ENCODE data around the gene LIAS. TPM values are rescaled to one million over a fixed set of nuclear protein-coding genes. Genes with fewer than 3 reads are reported as not detected.
"Not testable (repeated sequence)": the region's sequence is repeated elsewhere in the genome, so short reads cannot be mapped to it uniquely, and the experiment has no call there.

LIAS gene
- total RNA-seq, result 29.5 TPM
- long read RNA-seq, full-length matches to known transcripts, result 6 of 6 reads
- long read RNA-seq, partial matches to known transcripts, result 0 of 6 reads
- long read RNA-seq, other reads (novel, unspliced or antisense), result 0 of 6 reads

DNA sequence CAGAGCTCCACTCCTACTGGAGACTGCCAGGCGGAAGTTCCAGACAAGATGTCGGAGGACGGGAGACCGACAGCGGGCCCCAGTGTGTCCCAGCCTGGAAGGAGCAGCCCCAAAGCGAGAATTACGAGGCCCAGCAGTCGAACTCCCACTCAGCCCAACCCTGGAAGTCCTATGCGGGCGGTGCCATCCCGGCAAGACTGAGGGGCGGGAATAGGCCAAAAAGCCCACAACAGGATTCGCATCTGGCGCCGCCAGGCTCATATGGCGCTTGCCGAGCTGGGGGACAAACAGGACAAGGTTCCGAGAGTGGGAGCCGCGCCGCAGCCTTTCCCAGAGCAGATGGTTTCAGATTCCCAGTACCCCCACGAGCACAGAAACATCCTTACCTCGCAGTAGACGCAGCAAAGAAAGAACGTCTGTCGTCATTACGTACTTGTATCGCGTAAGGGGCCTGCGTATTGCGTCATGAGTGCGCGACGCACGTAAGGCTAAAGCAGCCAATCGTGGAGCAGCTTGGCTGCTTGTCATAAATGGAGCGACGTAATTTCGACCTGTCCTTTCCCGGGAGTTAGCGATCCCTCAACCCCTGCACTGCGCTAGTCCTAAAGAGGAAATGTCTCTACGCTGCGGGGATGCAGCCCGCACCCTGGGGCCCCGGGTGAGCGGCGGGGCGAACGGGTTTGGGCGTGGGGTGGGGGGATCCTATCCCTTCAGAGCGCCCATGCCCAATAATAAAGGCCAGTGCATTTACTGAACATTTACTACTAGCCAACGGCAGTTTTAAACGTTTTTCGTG lies at the start of gene LIAS, which contains the start of gene RPL9:
TSS of gene LIAS (plus strand) at position 552 of the 796 bp plus-strand sequence. CDS start at position 614, 62 bp downstream.
TSS of gene RPL9 (minus strand) at position 418 of the 796 bp plus-strand sequence. CDS start 483 bp downstream, outside the sequence.
- ATAC-seq, result peak; percentile 97
- intact Hi-C loops (cut with DNase I), result loop anchor here (2.0 to 5.0 kb wide), 4 partner anchors 69 to 599 kb away; partner anchors contain the start of genes N4BP2, PDS5A, SMIM14 and UGDH

DNA sequence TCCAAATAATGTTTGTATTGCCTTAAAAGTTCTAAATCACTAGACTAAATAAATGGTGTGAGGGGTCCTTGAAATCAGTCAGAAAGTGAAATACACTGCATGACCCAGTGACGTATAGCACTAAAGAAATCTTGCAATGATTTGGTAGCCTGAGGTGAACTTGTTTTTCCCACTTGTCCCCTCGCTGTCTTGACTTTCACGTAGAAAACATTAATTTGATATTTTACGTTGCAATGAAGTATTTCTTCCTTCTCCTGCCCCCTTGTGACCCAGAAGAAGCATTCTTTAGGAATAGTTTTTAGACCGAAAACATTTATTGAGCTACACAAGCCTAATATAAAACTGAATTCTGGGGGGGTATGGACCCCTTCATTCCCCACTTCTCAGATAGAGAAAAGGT lies 48.4 kb upstream of the LIAS start:
- DNase-seq (ENCODE audit: missing footprints), result no peak
- ATAC-seq, result no peak
- intact Hi-C loops (cut with DNase I), result no loop called here

More for the DNA sequence above, at the start of gene LIAS, which contains the start of gene RPL9:
- DNase-seq (ENCODE audit: missing footprints), result peak; percentile 97

- DNase-seq (ENCODE audit: missing footprints); ATAC-seq; intact Hi-C loops (cut with DNase I): not testable (repeated sequence)
Measured at GRCh38 chr4:39411561-39411960, 47.3 kb upstream of the LIAS start.

GRCh38 chr4:39415678-39416283 lies 43.1 kb upstream of the LIAS start:
- ATAC-seq, result no peak
- intact Hi-C loops (cut with DNase I), result no loop called here

GRCh38 chr4:39422247-39422646 lies 36.6 kb upstream of the LIAS start:
- ATAC-seq (no peak), DNase-seq (ENCODE audit: missing footprints) (no peak)
- intact Hi-C loops (cut with DNase I), result no loop called here

More at GRCh38 chr4:39415678-39416283, 43.1 kb upstream of the LIAS start:
- no peak for DNase-seq (ENCODE audit: missing footprints)

- ATAC-seq; intact Hi-C loops (cut with DNase I); DNase-seq (ENCODE audit: missing footprints): not testable (repeated sequence)
Measured at GRCh38 chr4:39425297-39425696, 33.6 kb upstream of the LIAS start.

DNA sequence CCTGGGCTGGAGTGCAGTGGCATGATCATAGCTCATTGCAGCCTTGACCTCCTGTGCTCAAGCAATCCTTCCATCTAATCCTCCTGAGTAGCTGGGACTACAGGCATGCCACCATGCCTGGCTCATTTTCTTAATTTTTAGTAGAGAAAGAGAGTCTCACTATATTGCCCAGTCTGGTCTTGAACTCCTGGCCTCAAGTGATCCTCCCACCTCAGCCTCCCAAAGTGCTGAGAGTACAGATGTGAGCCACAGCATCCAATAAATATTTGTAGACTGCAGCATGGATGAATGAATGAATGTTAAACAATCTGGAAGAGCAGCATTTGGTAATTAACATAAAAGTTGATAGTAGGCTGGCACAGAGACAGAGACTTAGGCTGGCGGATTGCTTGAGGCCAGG lies 32.1 kb upstream of the LIAS start:
- ATAC-seq, result no peak
- intact Hi-C loops (cut with DNase I), result no loop called here

GRCh38 chr4:39427520-39428114 lies 31.2 kb upstream of the LIAS start:
- ATAC-seq (no peak), DNase-seq (ENCODE audit: missing footprints) (no peak)
- intact Hi-C loops (cut with DNase I), result no loop called here

More for the DNA sequence above, 32.1 kb upstream of the LIAS start:
- DNase-seq (ENCODE audit: missing footprints), result no peak

- intact Hi-C loops (cut with DNase I), result no loop called here
Measured at GRCh38 chr4:39429476-39430334, 29.2 kb upstream of the LIAS start.

GRCh38 chr4:39433878-39434492 lies 24.9 kb upstream of the LIAS start:
- intact Hi-C loops (cut with DNase I), result no loop called here
- no peak for DNase-seq (ENCODE audit: missing footprints)
- no peak for ATAC-seq

More at GRCh38 chr4:39429476-39430334, 29.2 kb upstream of the LIAS start:
- DNase-seq (ENCODE audit: missing footprints), result no peak
- ATAC-seq, result no peak

GRCh38 chr4:39435659-39436563 lies 22.9 kb upstream of the LIAS start:
- DNase-seq (ENCODE audit: missing footprints), result no peak
- ATAC-seq, result no peak
- intact Hi-C loops (cut with DNase I), result no loop called here

- intact Hi-C loops (cut with DNase I), result no loop called here
- ATAC-seq, result no peak
- DNase-seq (ENCODE audit: missing footprints), result no peak
Measured at GRCh38 chr4:39441593-39441992, 17.3 kb upstream of the LIAS start.

DNA sequence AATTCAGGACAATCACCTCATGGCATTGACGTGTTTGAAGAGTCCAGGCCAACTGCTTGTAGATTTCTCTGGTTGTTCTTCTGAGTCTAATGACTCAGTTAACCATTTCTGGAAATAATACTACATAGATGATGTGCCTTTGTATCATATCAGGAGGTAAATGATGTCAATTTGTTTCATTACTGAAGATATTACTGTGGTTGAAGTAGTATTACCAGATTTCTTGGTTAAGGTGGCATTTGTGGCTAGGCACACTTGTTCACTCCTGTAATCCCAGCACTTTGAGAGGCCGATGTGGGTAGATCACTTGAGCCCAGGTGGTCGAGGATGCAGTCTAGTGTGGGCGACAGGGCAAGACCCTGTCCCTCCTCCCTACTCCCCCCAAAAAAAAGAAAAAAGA lies 15.9 kb upstream of the LIAS start:
- intact Hi-C loops (cut with DNase I), result no loop called here
- no peak for ATAC-seq
- DNase-seq (ENCODE audit: missing footprints), result no peak

- DNase-seq (ENCODE audit: missing footprints) (no peak), ATAC-seq (no peak)
- intact Hi-C loops (cut with DNase I), result no loop called here
Measured at GRCh38 chr4:39446483-39446841, 12.4 kb upstream of the LIAS start.

- peak; percentile 77 for DNase-seq (ENCODE audit: missing footprints)
- intact Hi-C loops (cut with DNase I), result no loop called here
- peak; percentile 73 for ATAC-seq
Measured at GRCh38 chr4:39446842-39447573, 11.8 kb upstream of the LIAS start.

- no peak for ATAC-seq
- DNase-seq (ENCODE audit: missing footprints), result no peak
- intact Hi-C loops (cut with DNase I), result no loop called here
Measured at GRCh38 chr4:39450618-39451017, 8.2 kb upstream of the LIAS start.
